Stimulated activated CD8-positive, alpha-beta memory T cell treated with anti-CD3 and anti-CD28 coated beads, Interleukin-15, amount 100 ng/mL, for 4 hours (primary cell): ENCODE results near the gene PAQR7.

Source experiments
- DNase-seq, 2 donors: peaks; one replicate each; pipeline ENCODE4 v3.0.0-alpha.2; 2020; ENCODE audit warnings: low read depth in 2 of 2

The PAQR7 gene

GRCh38 chr1:25874209-25874608, 1.3 kb downstream of the PAQR7 start:
- DNase-seq = no peak

- no peak for DNase-seq
These were observed 2.4 kb downstream of the PAQR7 start for GRCh38 chr1:25873120-25873519.

- DNase-seq = no peak
These were observed 2.8 kb downstream of the PAQR7 start for GRCh38 chr1:25872713-25873112.

- DNase-seq = no peak
These were observed 3.6 kb downstream of the PAQR7 start for GRCh38 chr1:25871704-25872494.

- DNase-seq = no peak
These were observed 4.3 kb downstream of the PAQR7 start for GRCh38 chr1:25871086-25871703.

GRCh38 chr1:25870614-25871013, 4.9 kb downstream of the PAQR7 start:
- no peak for DNase-seq

- no peak for DNase-seq
These were observed 5.5 kb downstream of the PAQR7 start for GRCh38 chr1:25869909-25870606.

GRCh38 chr1:25867210-25867991, 8.1 kb downstream of the PAQR7 start:
- DNase-seq = no peak

GRCh38 chr1:25866288-25866687, 9.2 kb downstream of the PAQR7 start:
- DNase-seq = no peak

GRCh38 chr1:25864434-25864833, 11.1 kb downstream of the PAQR7 start:
- DNase-seq = no peak

GRCh38 chr1:25863486-25864262, 11.8 kb downstream of the PAQR7 start:
- no peak for DNase-seq

- DNase-seq = no peak
These were observed 12.6 kb downstream of the PAQR7 start for GRCh38 chr1:25862785-25863485.

- DNase-seq = no peak
These were observed 13.9 kb downstream of the PAQR7 start for GRCh38 chr1:25861316-25862286.

- peak; percentile 79 to 80 for DNase-seq
These were observed 16.4 kb downstream of the PAQR7 start, which contains the start of gene AUNIP for GRCh38 chr1:25858906-25859789. TSS of gene AUNIP (minus strand) at chr1:25859457. CDS start at chr1:25859357, 100 bp downstream.

GRCh38 chr1:25858494-25858893, 17.0 kb downstream of the PAQR7 start:
- DNase-seq = no peak

- DNase-seq = no peak
These were observed 18.7 kb downstream of the PAQR7 start for GRCh38 chr1:25856856-25857255.

- DNase-seq = no peak
These were observed 21.0 kb downstream of the PAQR7 start for GRCh38 chr1:25854554-25854953.

- DNase-seq = no peak
These were observed 27.0 kb downstream of the PAQR7 start for GRCh38 chr1:25848531-25848930.
